DMS153 treated with DMSO at 0.1 percent for 48 hours (cell line): ENCODE data around the gene ZNF423.

Experiments
- DNase-seq: peaks from one replicate; lab custom pipeline; 2025; ENCODE audit not compliant: unreplicated experiment; lab: John Stamatoyannopoulos, UW

ZNF423 gene

GRCh38 chr16:49590166-49590871 lies 265.6 kb downstream of the ZNF423 start:
- DNase-seq, result no peak

- no peak for DNase-seq
Measured at GRCh38 chr16:49589544-49590031, 266.3 kb downstream of the ZNF423 start.

GRCh38 chr16:49588729-49589384 lies 267.1 kb downstream of the ZNF423 start:
- no peak for DNase-seq

- DNase-seq, result no peak
Measured at GRCh38 chr16:49588026-49588425, 267.9 kb downstream of the ZNF423 start.

- no peak for DNase-seq
Measured at GRCh38 chr16:49587511-49587910, 268.4 kb downstream of the ZNF423 start.

- no peak for DNase-seq
Measured at GRCh38 chr16:49586466-49587450, 269.2 kb downstream of the ZNF423 start.

GRCh38 chr16:49585143-49585832 lies 270.6 kb downstream of the ZNF423 start:
- DNase-seq, result no peak

- no peak for DNase-seq
Measured at GRCh38 chr16:49583911-49584310, 272.0 kb downstream of the ZNF423 start.

- DNase-seq, result no peak
Measured at GRCh38 chr16:49581630-49582298, 274.1 kb downstream of the ZNF423 start.

GRCh38 chr16:49580751-49581303 lies 275.1 kb downstream of the ZNF423 start:
- no peak for DNase-seq

GRCh38 chr16:49578435-49579024 lies 277.4 kb downstream of the ZNF423 start:
- no peak for DNase-seq

- no peak for DNase-seq
Measured at GRCh38 chr16:49578018-49578417, 277.9 kb downstream of the ZNF423 start.

GRCh38 chr16:49576941-49577340 lies 279.0 kb downstream of the ZNF423 start:
- no peak for DNase-seq

- DNase-seq, result no peak
Measured at GRCh38 chr16:49576173-49576494, 279.8 kb downstream of the ZNF423 start.

- DNase-seq, result no peak
Measured at GRCh38 chr16:49575346-49576172, 280.4 kb downstream of the ZNF423 start.

- no peak for DNase-seq
Measured at GRCh38 chr16:49574826-49575225, 281.1 kb downstream of the ZNF423 start.

GRCh38 chr16:49567950-49568349 lies 288.0 kb downstream of the ZNF423 start:
- no peak for DNase-seq

- no peak for DNase-seq
Measured at GRCh38 chr16:49566432-49566831, 289.5 kb downstream of the ZNF423 start.
